Measurements from ENCODE around the gene CACNA2D3.

Gene CACNA2D3

DNA sequence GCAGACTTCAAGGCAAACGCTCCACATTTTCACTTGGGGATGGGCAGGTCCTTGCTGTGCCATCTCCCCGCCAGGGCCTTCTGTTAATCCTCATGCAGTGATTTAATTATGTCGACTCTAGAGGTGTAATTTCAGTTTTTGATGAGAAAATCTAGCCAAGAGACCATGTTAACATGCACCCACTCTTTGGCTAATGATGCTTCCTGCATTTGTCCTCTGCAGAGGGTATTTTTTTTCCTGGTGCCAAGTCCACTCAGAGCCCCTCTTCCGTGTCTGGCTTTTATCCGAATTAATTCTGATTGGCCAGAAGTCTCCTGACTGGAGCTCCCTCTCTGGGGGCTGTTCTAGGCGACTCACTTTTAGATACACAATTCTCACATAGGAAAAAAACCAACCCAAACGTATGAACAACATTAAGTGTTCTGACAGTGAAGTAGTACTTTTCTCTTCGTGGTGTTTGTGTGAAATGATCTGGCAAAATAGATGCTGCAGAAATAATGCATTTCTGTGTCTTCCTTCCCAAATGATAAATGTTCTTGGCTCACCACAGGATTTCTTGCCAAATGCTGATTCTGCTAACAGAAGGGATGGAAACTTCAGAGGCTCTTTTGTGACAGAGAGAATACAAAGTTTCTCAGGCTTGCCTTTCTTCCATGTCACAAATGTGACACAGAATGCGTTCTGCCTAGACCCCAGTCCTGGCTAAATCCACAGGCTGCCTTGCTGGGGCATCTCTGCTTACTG lies 190.0 kb downstream of the CACNA2D3 start:
- no peak overlapping the region for H3K4me3 ChIP-seq (ENCODE audit: low read depth, low read length)
- no peak for DNase-seq (ENCODE audit: low read depth)
- TF ChIP-seq, protein P1, sequence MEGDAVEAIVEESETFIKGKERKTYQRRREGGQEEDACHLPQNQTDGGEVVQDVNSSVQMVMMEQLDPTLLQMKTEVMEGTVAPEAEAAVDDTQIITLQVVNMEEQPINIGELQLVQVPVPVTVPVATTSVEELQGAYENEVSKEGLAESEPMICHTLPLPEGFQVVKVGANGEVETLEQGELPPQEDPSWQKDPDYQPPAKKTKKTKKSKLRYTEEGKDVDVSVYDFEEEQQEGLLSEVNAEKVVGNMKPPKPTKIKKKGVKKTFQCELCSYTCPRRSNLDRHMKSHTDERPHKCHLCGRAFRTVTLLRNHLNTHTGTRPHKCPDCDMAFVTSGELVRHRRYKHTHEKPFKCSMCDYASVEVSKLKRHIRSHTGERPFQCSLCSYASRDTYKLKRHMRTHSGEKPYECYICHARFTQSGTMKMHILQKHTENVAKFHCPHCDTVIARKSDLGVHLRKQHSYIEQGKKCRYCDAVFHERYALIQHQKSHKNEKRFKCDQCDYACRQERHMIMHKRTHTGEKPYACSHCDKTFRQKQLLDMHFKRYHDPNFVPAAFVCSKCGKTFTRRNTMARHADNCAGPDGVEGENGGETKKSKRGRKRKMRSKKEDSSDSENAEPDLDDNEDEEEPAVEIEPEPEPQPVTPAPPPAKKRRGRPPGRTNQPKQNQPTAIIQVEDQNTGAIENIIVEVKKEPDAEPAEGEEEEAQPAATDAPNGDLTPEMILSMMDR (IDR thresholded peaks at IDR 0.05; ENCODE audit: insufficient read depth, low read depth, low read length, missing control alignments), result no peak

GRCh38 chr3:54313418-54313817 lies 191.1 kb downstream of the CACNA2D3 start:
- H3K4me3 ChIP-seq (ENCODE audit: low read depth, low read length), result no peak overlapping the region
- DNase-seq (ENCODE audit: low read depth), result no peak
- TF ChIP-seq, protein P1 (IDR thresholded peaks at IDR 0.05; ENCODE audit: insufficient read depth, low read depth, low read length, missing control alignments), result no peak

- TF ChIP-seq, protein P1 (IDR thresholded peaks at IDR 0.05; ENCODE audit: insufficient read depth, low read depth, low read length, missing control alignments), result no peak
- H3K4me3 ChIP-seq (ENCODE audit: low read depth, low read length), result no peak overlapping the region
- DNase-seq (ENCODE audit: low read depth), result no peak
These were observed 199.2 kb downstream of the CACNA2D3 start for GRCh38 chr3:54321520-54321919.

DNA sequence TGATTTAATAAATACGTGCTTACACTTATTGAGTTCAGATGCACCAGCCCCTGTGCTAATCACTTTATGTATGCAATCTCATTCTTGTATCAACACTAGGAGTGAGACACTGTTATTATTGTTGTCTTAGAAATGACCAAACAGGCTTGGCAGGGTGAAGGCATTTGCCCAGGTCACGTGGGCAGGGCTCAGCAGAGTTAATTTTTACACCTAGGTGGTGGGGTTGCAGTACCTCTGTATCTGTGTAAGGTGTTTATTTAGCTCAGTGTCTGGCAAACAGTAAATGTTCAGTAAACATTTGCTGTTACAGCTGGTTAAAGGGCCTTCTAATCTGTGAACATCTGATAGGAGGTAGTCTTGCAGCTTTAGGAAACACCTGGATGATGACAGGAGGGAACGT lies 200.0 kb downstream of the CACNA2D3 start:
- TF ChIP-seq, protein P1 (IDR thresholded peaks at IDR 0.05; ENCODE audit: insufficient read depth, low read depth, low read length, missing control alignments), result no peak
- no peak for DNase-seq (ENCODE audit: low read depth)
- no peak overlapping the region for H3K4me3 ChIP-seq (ENCODE audit: low read depth, low read length)

- TF ChIP-seq, protein P1 (IDR thresholded peaks at IDR 0.05; ENCODE audit: insufficient read depth, low read depth, low read length, missing control alignments), result no peak
- H3K4me3 ChIP-seq (ENCODE audit: low read depth, low read length), result no peak overlapping the region
- no peak for DNase-seq (ENCODE audit: low read depth)
These were observed 201.8 kb downstream of the CACNA2D3 start for GRCh38 chr3:54324103-54324502.

- H3K4me3 ChIP-seq (ENCODE audit: low read depth, low read length), result no peak overlapping the region
- TF ChIP-seq, protein P1 (IDR thresholded peaks at IDR 0.05; ENCODE audit: insufficient read depth, low read depth, low read length, missing control alignments), result no peak
- no peak for DNase-seq (ENCODE audit: low read depth)
These were observed 204.6 kb downstream of the CACNA2D3 start for GRCh38 chr3:54326951-54327350.

DNA sequence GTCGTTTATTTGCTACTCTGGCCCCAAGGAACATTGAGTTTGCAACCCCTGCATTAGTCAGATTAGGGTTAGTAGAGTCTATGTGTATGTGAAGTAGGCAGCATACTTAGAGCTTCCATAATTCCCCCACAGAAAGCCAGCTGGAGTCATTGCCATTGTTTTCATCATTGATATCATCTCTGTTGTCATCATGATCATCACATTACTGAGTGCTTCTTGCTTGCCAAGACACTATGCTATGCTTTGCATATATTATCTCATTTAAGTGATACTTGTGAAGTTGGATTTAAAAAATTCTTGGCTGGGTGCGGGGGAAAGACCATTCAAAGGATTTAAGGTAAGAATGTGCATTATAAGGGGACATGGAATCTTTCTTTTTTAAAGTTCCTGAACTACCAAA lies 209.0 kb downstream of the CACNA2D3 start:
- H3K4me3 ChIP-seq (ENCODE audit: low read depth, low read length), result no peak overlapping the region
- no peak for DNase-seq (ENCODE audit: low read depth)
- TF ChIP-seq, protein P1 (IDR thresholded peaks at IDR 0.05; ENCODE audit: insufficient read depth, low read depth, low read length, missing control alignments), result no peak
